H9 (cell line): ENCODE results near the gene SCFD2. TPM values are rescaled to one million over a fixed set of nuclear protein-coding genes. Genes with fewer than 3 reads are reported as not detected.
A peak's percentile ranks its signal among the peaks of the same experiment; 100 is the strongest.

Experiments
- DNase-seq: peaks from one replicate; pipeline ENCODE4 v3.0.0-alpha.2; 2017
- H2AFZ ChIP-seq: one replicate; pipeline ENCODE4 v1.6.1; 2013; ENCODE audit warnings: mild to moderate bottlenecking, low read length, control low read depth, moderate library complexity
- H2AK5ac ChIP-seq: 2 replicates; pipeline ENCODE4 v1.6.1; 2013; ENCODE audit warnings: low read length, control low read depth, mixed read lengths; ENCODE audit not compliant: insufficient read length
- H2BK120ac ChIP-seq: one replicate; pipeline ENCODE4 v1.6.1; 2013; ENCODE audit warnings: low read depth, mild to moderate bottlenecking, low read length, control low read depth, inconsistent platforms; ENCODE audit not compliant: poor library complexity, severe bottlenecking
- H2BK12ac ChIP-seq: 2 replicates; pipeline ENCODE4 v1.6.1; 2013; ENCODE audit warnings: low read length, control low read depth, mixed read lengths, low read depth; ENCODE audit not compliant: insufficient read length
- H2BK15ac ChIP-seq: 2 replicates; pipeline ENCODE4 v1.6.1; 2013; ENCODE audit warnings: low read depth, low read length, control low read depth
- H2BK20ac ChIP-seq: one replicate; pipeline ENCODE4 v1.6.1; 2013; ENCODE audit warnings: low read depth, mild to moderate bottlenecking, low read length, control low read depth, inconsistent platforms; ENCODE audit not compliant: poor library complexity, severe bottlenecking
- H2BK5ac ChIP-seq: 2 replicates; pipeline ENCODE4 v1.6.1; 2013; ENCODE audit warnings: low read length, control low read depth, mixed read lengths; ENCODE audit not compliant: insufficient read length
- H3K14ac ChIP-seq: 2 replicates; pipeline ENCODE4 v1.6.1; 2013; ENCODE audit warnings: low read length, control low read depth; ENCODE audit not compliant: insufficient read depth
- H3K18ac ChIP-seq: 2 replicates; pipeline ENCODE4 v1.6.1; 2013; ENCODE audit warnings: low read depth, mild to moderate bottlenecking, mixed read lengths, low read length, control low read depth; ENCODE audit not compliant: insufficient read length
- H3K23ac ChIP-seq: 2 replicates; pipeline ENCODE4 v1.6.1; 2013; ENCODE audit warnings: low read length, control low read depth, mixed read lengths, low read depth; ENCODE audit not compliant: insufficient read length
- H3K23me2 ChIP-seq: 2 replicates; pipeline ENCODE4 v1.6.1; 2013; ENCODE audit warnings: low read depth, mild to moderate bottlenecking, mixed read lengths, low read length, control low read depth; ENCODE audit not compliant: insufficient read length, poor library complexity, severe bottlenecking
- H3K27ac ChIP-seq: 2 replicates; pipeline ENCODE4 v1.5.1; 2013; ENCODE audit warnings: low read length, control low read depth, mixed read lengths, low read depth; ENCODE audit not compliant: insufficient read length
- H3K27me3 ChIP-seq: 2 replicates; pipeline ENCODE4 v1.6.1; 2013; ENCODE audit warnings: low read length, control low read depth, inconsistent platforms; ENCODE audit not compliant: insufficient read depth
- H3K4ac ChIP-seq: 2 replicates; pipeline ENCODE4 v1.6.1; 2013; ENCODE audit warnings: low read depth, mild to moderate bottlenecking, control low read depth, inconsistent platforms, low read length, moderate library complexity
- H3K4me1 ChIP-seq: 2 replicates; pipeline ENCODE4 v1.6.1; 2013; ENCODE audit warnings: low read length, control low read depth, inconsistent platforms; ENCODE audit not compliant: insufficient read depth
- H3K4me2 ChIP-seq: 2 replicates; pipeline ENCODE4 v1.6.1; 2013; ENCODE audit warnings: low read length, control low read depth, mixed read lengths; ENCODE audit not compliant: insufficient read length, insufficient read depth
- H3K56ac ChIP-seq: 2 replicates; pipeline ENCODE4 v1.6.1; 2013; ENCODE audit warnings: low read depth, mild to moderate bottlenecking, mixed read lengths, low read length, control low read depth; ENCODE audit not compliant: insufficient read length
- H3K79me1 ChIP-seq: 2 replicates; pipeline ENCODE4 v1.6.1; 2013; ENCODE audit warnings: low read depth, mild to moderate bottlenecking, moderate library complexity, low read length, control low read depth, inconsistent platforms; ENCODE audit not compliant: insufficient read depth, poor library complexity, severe bottlenecking
- H3K79me2 ChIP-seq: 2 replicates; pipeline ENCODE4 v1.6.1; 2013; ENCODE audit warnings: low read length, control low read depth, inconsistent platforms; ENCODE audit not compliant: insufficient read depth
- H3K9ac ChIP-seq: 2 replicates; pipeline ENCODE4 v1.6.1; 2013; ENCODE audit warnings: low read length, control low read depth, mixed read lengths; ENCODE audit not compliant: insufficient read length; ENCODE audit errors: extremely low read depth
- H3K9me3 ChIP-seq: one replicate; pipeline ENCODE4 v1.6.1; 2013; ENCODE audit warnings: low read depth, low read length, inconsistent platforms; ENCODE audit not compliant: control insufficient read depth
- H3T11ph ChIP-seq: one replicate; pipeline ENCODE4 v1.6.1; 2013; ENCODE audit warnings: mild to moderate bottlenecking, low read length, control low read depth, inconsistent platforms
- H4K20me1 ChIP-seq: one replicate; pipeline ENCODE4 v1.6.1; 2013; ENCODE audit not compliant: control insufficient read depth, insufficient read length, insufficient read depth
- H4K5ac ChIP-seq: 2 replicates; pipeline ENCODE4 v1.6.1; 2013; ENCODE audit warnings: low read depth, mild to moderate bottlenecking, mixed read lengths, low read length, control low read depth; ENCODE audit not compliant: insufficient read length
- H4K8ac ChIP-seq: replicated peaks from 2 replicates; pipeline ENCODE4 v1.6.1; 2013; ENCODE audit warnings: low read length, control low read depth, mixed read lengths, low read depth; ENCODE audit not compliant: insufficient read length
- H4K91ac ChIP-seq: 2 replicates; pipeline ENCODE4 v1.6.1; 2013; ENCODE audit warnings: low read depth, mild to moderate bottlenecking, moderate library complexity, mixed read lengths, low read length, control low read depth; ENCODE audit not compliant: insufficient read length
- H3K27ac Mint-ChIP-seq, 3 experiments: 2 replicates in 2 of 3; 3 replicates in 1 of 3; pipeline ENCODE4 v1.8.0; 2020 to 2021; ENCODE audit warnings: mixed read lengths in 3 of 3, mild to moderate bottlenecking in 1 of 3, moderate library complexity in 1 of 3
- H3K27me3 Mint-ChIP-seq: 2 replicates; pipeline ENCODE4 v1.8.0; 2021; ENCODE audit warnings: low read depth, mild to moderate bottlenecking, moderate library complexity, mixed read lengths
- H3K36me3 Mint-ChIP-seq, 3 experiments: 2 replicates in 2 of 3; 3 replicates in 1 of 3; pipeline ENCODE4 v1.8.0; 2020 to 2021; ENCODE audit warnings: low read depth in 3 of 3, mixed read lengths in 3 of 3; ENCODE audit not compliant: insufficient read depth in 1 of 3
- H3K4me1 Mint-ChIP-seq, 2 experiments: 2 replicates each; pipeline ENCODE4 v1.8.0; 2020; ENCODE audit warnings: mixed read lengths in 2 of 2
- H3K4me3 Mint-ChIP-seq, 2 experiments: 2 replicates in 1 of 2; 3 replicates in 1 of 2; pipeline ENCODE4 v1.8.0; 2020 to 2021; ENCODE audit warnings: mild to moderate bottlenecking in 2 of 2, mixed read lengths in 2 of 2, moderate library complexity in 1 of 2
- H3K9me3 Mint-ChIP-seq, 2 experiments: 2 replicates in 1 of 2; 3 replicates in 1 of 2; pipeline ENCODE4 v1.8.0; 2020; ENCODE audit warnings: mild to moderate bottlenecking in 2 of 2, mixed read lengths in 2 of 2, moderate library complexity in 1 of 2
- WGBS: extraction: QIAGEN DNeasy Blood & Tissue Kit; methylation state at CpG from one replicate; pipeline ENCODE4 v1.1.7; 2013; ENCODE audit warnings: missing lambda C conversion rate, low lambda C conversion rate, mixed read lengths; ENCODE audit not compliant: insufficient read length; ENCODE audit errors: extremely low coverage; 5-methylcytosine and 5-hydroxymethylcytosine counted together
- total RNA-seq: library from RNA; stranded (reverse); gene quantifications from 2 replicates; pipeline ENCODE4 v1.2.1, GENCODE V29; 2021
- TF ChIP-seq, protein P1 (sequence below): fragments of 200-600 bp; sonication (generic); conservative IDR thresholded peaks from 3 replicates; pipeline ENCODE4 v1.8.0; 2021; ENCODE audit warnings: antibody characterized with exemption, mild to moderate bottlenecking

Gene SCFD2
- total RNA-seq, 1 experiment from 2014 or later: 10.1 TPM

DNA sequence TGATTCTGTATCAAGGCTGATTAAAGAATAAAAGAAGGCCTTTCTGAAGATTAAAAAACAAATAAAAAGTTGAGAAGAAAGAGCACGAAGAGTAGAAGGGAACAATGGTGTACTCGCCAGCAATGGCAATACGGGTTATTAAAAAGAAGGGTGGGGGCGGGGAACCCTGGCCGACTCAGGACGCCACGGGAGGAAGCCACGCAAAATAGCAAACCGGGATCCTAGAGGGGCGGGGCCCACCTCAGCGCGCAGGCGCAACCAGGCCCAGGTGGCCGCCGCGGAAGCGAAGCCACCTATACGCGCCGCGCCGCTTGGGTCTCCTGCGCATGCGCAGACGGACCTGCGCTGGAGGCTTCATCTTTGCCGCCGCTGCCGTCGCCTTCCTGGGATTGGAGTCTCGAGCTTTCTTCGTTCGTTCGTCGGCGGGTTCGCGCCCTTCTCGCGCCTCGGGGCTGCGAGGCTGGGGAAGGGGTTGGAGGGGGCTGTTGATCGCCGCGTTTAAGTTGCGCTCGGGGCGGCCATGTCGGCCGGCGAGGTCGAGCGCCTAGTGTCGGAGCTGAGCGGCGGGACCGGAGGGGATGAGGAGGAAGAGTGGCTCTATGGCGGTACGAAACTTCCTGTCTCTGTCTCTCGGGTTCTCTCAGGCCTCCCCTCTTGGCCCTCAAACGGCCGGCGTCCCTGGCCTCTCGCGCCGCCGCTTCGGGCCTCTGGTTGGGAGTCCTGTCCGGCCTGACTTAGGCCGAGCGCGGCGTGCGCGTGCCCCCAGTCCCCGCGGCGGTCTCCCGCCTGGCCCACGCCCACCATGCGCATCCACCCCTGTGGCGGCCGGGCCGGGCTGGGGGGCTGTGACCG, 11.7 kb upstream of the SCFD2 start, which contains the start of gene FIP1L1:
FIP1L1 (plus strand) TSS at position 323 of the 852 bp plus-strand sequence; CDS start at position 521, 198 bp downstream.
- Histone ChIP-seq H3K23ac (no peak within 1 kb of the TSS), H2BK120ac (no peak within 1 kb of the TSS), H3K4ac (no peak within 1 kb of the TSS), H3K14ac (peak within 1 kb of the TSS; percentile 89), H4K20me1 (no peaks in the 10 kb centered on the region), H3K56ac (no peak within 1 kb of the TSS), H2AK5ac (no peak within 1 kb of the TSS), H4K91ac (no peak within 1 kb of the TSS), H3K4me2 (peak within 1 kb of the TSS; percentile 86), H3K4me1 (no peaks in the 10 kb centered on the region), H3K9me3 (no peaks in the 10 kb centered on the region), H3K27me3 (no peaks in the 10 kb centered on the region; the same call in 1 of the 2 replicates), H3K79me2 (peaks cover 23% of the 10 kb centered on the region; the same call in 1 of the 2 replicates), H3T11ph (no peak within 1 kb of the TSS), H2BK12ac (no peak within 1 kb of the TSS), H3K79me1 (peaks cover 2% of the 10 kb centered on the region), H2BK5ac (no peak within 1 kb of the TSS), H2BK15ac (no peak within 1 kb of the TSS), H4K8ac (no peak within 1 kb of the TSS), H3K9ac (peak within 1 kb of the TSS; percentile 80), H3K27ac (no peak within 1 kb of the TSS), H2AFZ (no peak within 1 kb of the TSS), H3K23me2 (peaks cover 2% of the 10 kb centered on the region), H2BK20ac (no peak within 1 kb of the TSS), H4K5ac (no peak within 1 kb of the TSS), H3K18ac (peak within 1 kb of the TSS; percentile 81)
- H3K27ac Mint-ChIP-seq: peak within 1 kb of the TSS; percentile 96 to 100 (median 97)
- peaks cover 0 to 16% (median 12%) of the 10 kb centered on the region in 3 experiments; a peak in 5 of 7 replicates for H3K36me3 Mint-ChIP-seq
- peak within 1 kb of the TSS; percentile 95 to 99 for H3K4me3 Mint-ChIP-seq
- TF ChIP-seq, protein P1, sequence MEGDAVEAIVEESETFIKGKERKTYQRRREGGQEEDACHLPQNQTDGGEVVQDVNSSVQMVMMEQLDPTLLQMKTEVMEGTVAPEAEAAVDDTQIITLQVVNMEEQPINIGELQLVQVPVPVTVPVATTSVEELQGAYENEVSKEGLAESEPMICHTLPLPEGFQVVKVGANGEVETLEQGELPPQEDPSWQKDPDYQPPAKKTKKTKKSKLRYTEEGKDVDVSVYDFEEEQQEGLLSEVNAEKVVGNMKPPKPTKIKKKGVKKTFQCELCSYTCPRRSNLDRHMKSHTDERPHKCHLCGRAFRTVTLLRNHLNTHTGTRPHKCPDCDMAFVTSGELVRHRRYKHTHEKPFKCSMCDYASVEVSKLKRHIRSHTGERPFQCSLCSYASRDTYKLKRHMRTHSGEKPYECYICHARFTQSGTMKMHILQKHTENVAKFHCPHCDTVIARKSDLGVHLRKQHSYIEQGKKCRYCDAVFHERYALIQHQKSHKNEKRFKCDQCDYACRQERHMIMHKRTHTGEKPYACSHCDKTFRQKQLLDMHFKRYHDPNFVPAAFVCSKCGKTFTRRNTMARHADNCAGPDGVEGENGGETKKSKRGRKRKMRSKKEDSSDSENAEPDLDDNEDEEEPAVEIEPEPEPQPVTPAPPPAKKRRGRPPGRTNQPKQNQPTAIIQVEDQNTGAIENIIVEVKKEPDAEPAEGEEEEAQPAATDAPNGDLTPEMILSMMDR: no peak
- DNase-seq: peak; percentile 91
- no peaks in the 10 kb centered on the region for H3K9me3 Mint-ChIP-seq
- WGBS: no CpG with 5 or more reads among the region's 85 CpGs
- peaks cover 28% of the 10 kb centered on the region for H3K27me3 Mint-ChIP-seq
- peaks cover 15 to 22% of the 10 kb centered on the region in 2 experiments for H3K4me1 Mint-ChIP-seq
